ENCODE data around the gene SACM1L.

The SACM1L gene

DNA sequence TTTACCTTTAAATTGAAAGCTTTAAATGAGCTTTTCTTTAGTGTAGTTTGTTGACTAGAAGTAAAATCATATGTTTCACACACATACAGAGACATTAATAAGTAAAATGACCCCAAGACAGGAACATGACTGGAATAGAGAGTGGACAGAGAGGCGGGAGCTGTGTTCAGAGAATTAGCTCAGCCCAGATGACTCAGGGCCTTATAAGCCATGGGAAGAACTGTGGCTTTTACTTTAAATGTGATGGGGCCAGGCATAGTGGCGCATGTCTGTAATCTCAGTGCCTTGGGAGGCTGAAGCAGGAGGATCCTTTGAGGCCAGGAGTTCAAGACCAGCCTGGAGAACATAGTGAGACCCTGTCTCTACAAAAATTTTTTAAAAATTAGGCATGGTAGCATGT is 26.7 kb downstream of the SACM1L start:
- no peak for TF ChIP-seq POLR2AphosphoS5 (IDR thresholded peaks at IDR 0.05; ENCODE audit: low read depth, low read length)
- TF ChIP-seq, protein P1, sequence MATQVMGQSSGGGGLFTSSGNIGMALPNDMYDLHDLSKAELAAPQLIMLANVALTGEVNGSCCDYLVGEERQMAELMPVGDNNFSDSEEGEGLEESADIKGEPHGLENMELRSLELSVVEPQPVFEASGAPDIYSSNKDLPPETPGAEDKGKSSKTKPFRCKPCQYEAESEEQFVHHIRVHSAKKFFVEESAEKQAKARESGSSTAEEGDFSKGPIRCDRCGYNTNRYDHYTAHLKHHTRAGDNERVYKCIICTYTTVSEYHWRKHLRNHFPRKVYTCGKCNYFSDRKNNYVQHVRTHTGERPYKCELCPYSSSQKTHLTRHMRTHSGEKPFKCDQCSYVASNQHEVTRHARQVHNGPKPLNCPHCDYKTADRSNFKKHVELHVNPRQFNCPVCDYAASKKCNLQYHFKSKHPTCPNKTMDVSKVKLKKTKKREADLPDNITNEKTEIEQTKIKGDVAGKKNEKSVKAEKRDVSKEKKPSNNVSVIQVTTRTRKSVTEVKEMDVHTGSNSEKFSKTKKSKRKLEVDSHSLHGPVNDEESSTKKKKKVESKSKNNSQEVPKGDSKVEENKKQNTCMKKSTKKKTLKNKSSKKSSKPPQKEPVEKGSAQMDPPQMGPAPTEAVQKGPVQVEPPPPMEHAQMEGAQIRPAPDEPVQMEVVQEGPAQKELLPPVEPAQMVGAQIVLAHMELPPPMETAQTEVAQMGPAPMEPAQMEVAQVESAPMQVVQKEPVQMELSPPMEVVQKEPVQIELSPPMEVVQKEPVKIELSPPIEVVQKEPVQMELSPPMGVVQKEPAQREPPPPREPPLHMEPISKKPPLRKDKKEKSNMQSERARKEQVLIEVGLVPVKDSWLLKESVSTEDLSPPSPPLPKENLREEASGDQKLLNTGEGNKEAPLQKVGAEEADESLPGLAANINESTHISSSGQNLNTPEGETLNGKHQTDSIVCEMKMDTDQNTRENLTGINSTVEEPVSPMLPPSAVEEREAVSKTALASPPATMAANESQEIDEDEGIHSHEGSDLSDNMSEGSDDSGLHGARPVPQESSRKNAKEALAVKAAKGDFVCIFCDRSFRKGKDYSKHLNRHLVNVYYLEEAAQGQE (IDR thresholded peaks at IDR 0.05; ENCODE audit: insufficient read depth in 1 of 2, low read depth in 2 of 2, low read length in 2 of 2), result no peak
- TF ChIP-seq SIN3A (IDR thresholded peaks at IDR 0.05; ENCODE audit: borderline replicate concordance, insufficient read depth, low read length), result no peak
- TF ChIP-seq TAF1 (IDR thresholded peaks at IDR 0.05; ENCODE audit: borderline replicate concordance, insufficient read depth, low read length), result no peak
- TF ChIP-seq FOXP2 (optimal IDR thresholded peaks at IDR 0.05; ENCODE audit: borderline replicate concordance, extremely low read depth, extremely low read length, insufficient read depth), result no peak

DNA sequence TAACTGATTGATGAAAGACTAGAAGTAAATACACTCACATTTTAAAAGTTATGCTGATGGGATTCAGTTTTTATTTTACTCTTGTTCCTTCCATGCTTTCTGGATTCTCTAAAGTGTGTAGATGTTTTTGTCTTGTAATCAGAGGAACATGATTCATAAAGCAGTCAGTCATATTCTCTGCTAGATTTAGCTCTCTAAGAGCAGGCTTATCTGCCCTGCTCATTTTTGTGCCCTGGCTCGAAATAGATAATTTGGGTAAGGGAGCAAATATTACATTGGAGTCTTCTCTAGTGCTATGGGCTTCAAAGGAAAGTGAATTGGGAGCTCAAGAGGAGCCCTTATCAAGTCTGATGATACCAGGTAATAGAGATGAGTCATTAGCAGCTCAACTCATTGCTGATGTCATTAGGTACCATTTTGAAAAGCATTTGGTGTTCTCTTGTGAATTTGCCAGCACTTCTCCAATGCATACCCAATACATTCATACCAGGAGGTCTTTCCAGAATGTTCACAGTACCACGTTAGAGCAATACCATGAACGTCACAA is 27.7 kb downstream of the SACM1L start:
- TF ChIP-seq SIN3A (IDR thresholded peaks at IDR 0.05; ENCODE audit: borderline replicate concordance, insufficient read depth, low read length) (no peak), TAF1 (IDR thresholded peaks at IDR 0.05; ENCODE audit: borderline replicate concordance, insufficient read depth, low read length) (no peak), POLR2AphosphoS5 (IDR thresholded peaks at IDR 0.05; ENCODE audit: low read depth, low read length) (no peak), FOXP2 (optimal IDR thresholded peaks at IDR 0.05; ENCODE audit: borderline replicate concordance, extremely low read depth, extremely low read length, insufficient read depth) (no peak)
- TF ChIP-seq, protein P1 (IDR thresholded peaks at IDR 0.05; ENCODE audit: insufficient read depth in 1 of 2, low read depth in 2 of 2, low read length in 2 of 2), result no peak

DNA sequence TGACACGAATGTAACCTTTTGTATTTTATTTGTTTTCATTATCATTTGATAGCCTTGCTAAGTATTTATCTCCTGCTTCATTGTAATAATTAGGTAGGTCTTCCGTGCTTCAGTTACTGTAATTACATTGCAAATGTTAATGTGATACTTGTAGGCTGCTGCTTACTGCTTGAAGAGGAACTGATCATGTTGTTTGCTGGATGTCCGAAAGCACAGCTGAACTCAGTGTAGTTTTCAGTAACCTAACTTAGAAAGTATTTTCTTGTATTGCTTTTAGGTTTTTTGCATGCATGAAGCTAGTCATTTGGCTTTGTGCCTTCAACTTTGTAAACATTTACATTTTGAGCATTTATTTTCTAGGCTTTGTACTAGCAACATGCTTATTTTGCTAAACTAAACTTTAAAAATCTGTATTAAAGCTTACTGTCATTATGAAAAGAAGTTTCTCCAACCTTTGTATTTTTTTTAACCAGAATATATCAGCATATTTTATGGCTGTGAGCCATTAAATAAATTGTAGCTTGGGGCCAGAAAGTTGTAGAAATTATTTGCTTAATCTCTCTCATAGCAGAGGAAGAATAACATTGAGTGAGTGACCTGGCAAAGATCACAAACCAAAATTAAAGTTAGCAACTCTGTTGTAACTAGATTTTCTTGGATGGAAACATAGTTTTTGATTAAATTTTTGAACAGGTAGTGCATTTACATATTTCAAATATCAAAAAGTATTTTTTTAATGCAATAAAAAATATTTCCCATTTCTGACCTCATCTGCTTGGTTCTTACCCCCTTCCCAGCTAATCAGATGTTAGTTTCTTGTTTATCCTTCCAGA is 30.7 kb downstream of the SACM1L start:
- TF ChIP-seq SIN3A (IDR thresholded peaks at IDR 0.05; ENCODE audit: borderline replicate concordance, insufficient read depth, low read length) (no peak), POLR2AphosphoS5 (IDR thresholded peaks at IDR 0.05; ENCODE audit: low read depth, low read length) (no peak), TAF1 (IDR thresholded peaks at IDR 0.05; ENCODE audit: borderline replicate concordance, insufficient read depth, low read length) (no peak), FOXP2 (optimal IDR thresholded peaks at IDR 0.05; ENCODE audit: borderline replicate concordance, extremely low read depth, extremely low read length, insufficient read depth) (no peak)
- TF ChIP-seq, protein P1 (IDR thresholded peaks at IDR 0.05; ENCODE audit: insufficient read depth in 1 of 2, low read depth in 2 of 2, low read length in 2 of 2), result no peak

DNA sequence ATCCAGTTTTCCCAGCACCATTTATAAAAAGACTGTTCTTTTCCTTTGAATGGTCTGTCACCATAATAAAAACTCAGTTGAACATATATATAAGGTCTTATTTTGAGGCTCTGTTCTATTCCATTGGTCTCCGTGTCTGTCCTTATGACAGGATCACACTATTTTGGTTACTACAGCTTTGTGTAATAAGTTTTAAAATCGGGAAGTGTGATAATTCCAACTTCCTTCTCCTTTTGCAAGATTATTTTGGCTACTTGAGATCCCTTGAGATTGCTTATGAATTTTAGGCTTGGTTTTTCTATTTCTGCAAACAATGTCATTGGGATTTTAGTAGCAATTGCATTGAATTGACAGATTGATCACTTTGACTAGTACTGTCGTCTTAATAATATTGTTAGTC is 35.7 kb downstream of the SACM1L start:
- no peak for TF ChIP-seq SIN3A (IDR thresholded peaks at IDR 0.05; ENCODE audit: borderline replicate concordance, insufficient read depth, low read length)
- TF ChIP-seq TAF1 (IDR thresholded peaks at IDR 0.05; ENCODE audit: borderline replicate concordance, insufficient read depth, low read length), result no peak
- TF ChIP-seq, protein P1 (IDR thresholded peaks at IDR 0.05; ENCODE audit: insufficient read depth in 1 of 2, low read depth in 2 of 2, low read length in 2 of 2), result no peak
- no peak for TF ChIP-seq FOXP2 (optimal IDR thresholded peaks at IDR 0.05; ENCODE audit: borderline replicate concordance, extremely low read depth, extremely low read length, insufficient read depth)
- no peak for TF ChIP-seq POLR2AphosphoS5 (IDR thresholded peaks at IDR 0.05; ENCODE audit: low read depth, low read length)

Measured in PFSK-1 (cell line).